ENCODE results near the gene ASXL3. TPM values are rescaled to one million over a fixed set of nuclear protein-coding genes. Genes with fewer than 3 reads are reported as not detected.

The ASXL3 gene
- total RNA-seq, 4 donors from 2014 or later: 0.93 to 2.2 (median 1.5) TPM

DNA sequence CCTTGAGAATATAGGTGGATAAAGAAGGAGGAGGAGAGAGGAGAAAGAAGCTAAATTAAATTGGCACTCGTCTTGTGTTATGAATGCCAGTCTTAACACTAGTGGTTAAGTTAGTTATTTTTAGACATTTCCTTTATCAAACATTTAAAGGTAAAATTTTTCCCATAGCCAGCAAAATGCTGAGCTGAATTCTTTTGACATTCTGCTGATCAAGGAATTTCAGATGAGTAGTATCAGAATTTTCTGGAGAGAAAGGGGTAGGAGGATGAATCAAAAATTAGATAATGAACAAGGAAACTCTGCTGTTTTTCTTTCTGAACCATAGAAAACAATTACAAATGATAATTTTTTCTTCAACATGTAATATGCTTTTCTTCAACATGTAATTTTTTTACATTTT, 52.5 kb downstream of the ASXL3 start:
- WGBS, 2 donors (ENCODE audit: low coverage in 1 of 2): 83 to 91% methylated on average over 1 of the region's 1 CpG
- no peak for TF ChIP-seq POLR2AphosphoS5 (IDR thresholded peaks at IDR 0.05)
- TF ChIP-seq, protein P1, sequence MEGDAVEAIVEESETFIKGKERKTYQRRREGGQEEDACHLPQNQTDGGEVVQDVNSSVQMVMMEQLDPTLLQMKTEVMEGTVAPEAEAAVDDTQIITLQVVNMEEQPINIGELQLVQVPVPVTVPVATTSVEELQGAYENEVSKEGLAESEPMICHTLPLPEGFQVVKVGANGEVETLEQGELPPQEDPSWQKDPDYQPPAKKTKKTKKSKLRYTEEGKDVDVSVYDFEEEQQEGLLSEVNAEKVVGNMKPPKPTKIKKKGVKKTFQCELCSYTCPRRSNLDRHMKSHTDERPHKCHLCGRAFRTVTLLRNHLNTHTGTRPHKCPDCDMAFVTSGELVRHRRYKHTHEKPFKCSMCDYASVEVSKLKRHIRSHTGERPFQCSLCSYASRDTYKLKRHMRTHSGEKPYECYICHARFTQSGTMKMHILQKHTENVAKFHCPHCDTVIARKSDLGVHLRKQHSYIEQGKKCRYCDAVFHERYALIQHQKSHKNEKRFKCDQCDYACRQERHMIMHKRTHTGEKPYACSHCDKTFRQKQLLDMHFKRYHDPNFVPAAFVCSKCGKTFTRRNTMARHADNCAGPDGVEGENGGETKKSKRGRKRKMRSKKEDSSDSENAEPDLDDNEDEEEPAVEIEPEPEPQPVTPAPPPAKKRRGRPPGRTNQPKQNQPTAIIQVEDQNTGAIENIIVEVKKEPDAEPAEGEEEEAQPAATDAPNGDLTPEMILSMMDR (IDR thresholded peaks at IDR 0.05): no peak
- TF ChIP-seq EP300 (IDR thresholded peaks at IDR 0.05): no peak
- no peak for TF ChIP-seq POLR2A (IDR thresholded peaks at IDR 0.05)
- Histone ChIP-seq H3K27me3 (no peaks in the 10 kb centered on the region), H3K9me3 (no peaks in the 10 kb centered on the region), H3K27ac (no peak overlapping the region), H3K4me3 (no peak overlapping the region), H3K36me3 (no peaks in the 10 kb centered on the region), H3K4me1 (no peaks in the 10 kb centered on the region)
- no peak for ATAC-seq

DNA sequence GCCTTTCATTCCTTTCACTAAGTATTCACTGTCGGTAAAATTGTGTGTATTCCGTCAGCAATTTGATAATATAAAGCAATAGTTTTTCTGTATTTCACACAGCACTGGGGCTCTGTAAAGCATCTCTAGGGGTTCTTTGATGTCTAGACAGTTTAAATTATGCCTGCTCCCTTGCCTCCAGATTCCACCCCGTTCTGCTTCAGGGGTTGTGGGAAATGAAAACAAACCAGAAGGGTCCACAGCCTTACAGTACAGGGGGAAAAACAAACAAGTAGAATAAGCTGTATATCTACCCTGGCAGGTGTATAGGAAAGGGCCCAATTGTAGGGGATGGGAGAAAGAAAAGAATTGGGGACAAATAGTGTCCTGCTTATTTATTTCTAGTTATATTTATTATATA, 63.1 kb downstream of the ASXL3 start:
- ATAC-seq: no peak
- WGBS, 2 donors (ENCODE audit: low coverage in 1 of 2): 89 to 90% methylated on average over 2 to 3 of the region's 3 CpGs
- Histone ChIP-seq H3K27me3 (no peaks in the 10 kb centered on the region), H3K9me3 (no peaks in the 10 kb centered on the region), H3K4me1 (no peaks in the 10 kb centered on the region), H3K4me3 (no peak overlapping the region), H3K27ac (no peak overlapping the region), H3K36me3 (no peaks in the 10 kb centered on the region)
- TF ChIP-seq EP300 (IDR thresholded peaks at IDR 0.05) (no peak), POLR2AphosphoS5 (IDR thresholded peaks at IDR 0.05) (no peak), POLR2A (IDR thresholded peaks at IDR 0.05) (no peak)
- TF ChIP-seq, protein P1 (IDR thresholded peaks at IDR 0.05): no peak

DNA sequence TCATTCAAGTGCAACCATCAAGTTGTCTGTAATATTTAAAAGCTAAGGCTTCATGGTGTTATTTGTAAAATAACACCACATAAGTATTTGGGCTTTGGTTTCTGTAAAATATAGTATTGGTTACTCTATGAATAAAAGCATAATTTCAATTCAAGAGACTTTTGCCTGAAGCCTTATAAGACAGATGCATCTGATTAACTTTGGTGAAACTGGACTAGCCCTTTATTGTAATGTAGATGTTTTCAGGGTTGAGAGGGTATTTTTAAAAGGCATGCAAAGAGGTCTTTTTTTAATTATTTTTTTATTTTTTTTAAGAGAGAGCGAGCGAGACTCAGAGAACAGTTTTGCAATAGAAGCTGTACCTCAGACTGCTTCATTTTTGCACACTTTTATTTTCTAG, 66.5 kb downstream of the ASXL3 start:
- H3K9me3 ChIP-seq: no peaks in the 10 kb centered on the region
- H3K27me3 ChIP-seq: no peaks in the 10 kb centered on the region
- no peaks in the 10 kb centered on the region for H3K4me1 ChIP-seq
- 92 to 100% methylated on average over 2 of the region's 2 CpGs for WGBS, 2 donors (ENCODE audit: low coverage in 1 of 2)
- TF ChIP-seq POLR2A (IDR thresholded peaks at IDR 0.05): no peak
- TF ChIP-seq EP300 (IDR thresholded peaks at IDR 0.05): no peak
- no peak for TF ChIP-seq POLR2AphosphoS5 (IDR thresholded peaks at IDR 0.05)
- TF ChIP-seq, protein P1 (IDR thresholded peaks at IDR 0.05): no peak
- H3K27ac ChIP-seq: no peak overlapping the region
- H3K36me3 ChIP-seq: no peaks in the 10 kb centered on the region
- no peak overlapping the region for H3K4me3 ChIP-seq
- no peak for ATAC-seq

DNA sequence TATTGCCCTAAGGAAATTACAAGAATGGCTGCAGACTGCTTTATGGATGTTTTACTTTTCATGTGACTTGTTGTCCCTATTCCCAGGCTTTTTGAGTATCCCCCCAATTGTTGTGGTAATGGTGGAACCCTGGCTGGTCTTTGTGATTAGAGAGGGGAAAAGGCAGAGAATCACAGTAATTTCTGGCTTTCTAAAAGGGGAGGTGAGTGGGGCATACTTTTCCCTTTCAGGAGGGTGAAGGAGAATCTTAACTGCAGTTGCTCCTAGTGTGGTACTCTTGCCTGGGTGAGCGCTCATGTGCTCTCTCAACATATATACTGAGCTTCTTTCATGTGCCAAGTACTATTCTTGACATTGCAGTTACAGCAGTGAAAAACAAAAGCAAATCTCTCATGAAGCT, 69.3 kb downstream of the ASXL3 start:
- no peak overlapping the region for H3K27ac ChIP-seq
- no peaks in the 10 kb centered on the region for H3K36me3 ChIP-seq
- H3K27me3 ChIP-seq: no peaks in the 10 kb centered on the region
- no peak for ATAC-seq
- 100% methylated on average over 1 of the region's 1 CpG; no CpG with 5 or more reads in 1 of the 2 donors for WGBS, 2 donors (ENCODE audit: low coverage in 1 of 2)
- TF ChIP-seq, protein P1 (IDR thresholded peaks at IDR 0.05): no peak
- TF ChIP-seq EP300 (IDR thresholded peaks at IDR 0.05) (no peak), POLR2AphosphoS5 (IDR thresholded peaks at IDR 0.05) (no peak), POLR2A (IDR thresholded peaks at IDR 0.05) (no peak)
- H3K4me1 ChIP-seq: no peaks in the 10 kb centered on the region
- H3K4me3 ChIP-seq: no peak overlapping the region
- H3K9me3 ChIP-seq: no peaks in the 10 kb centered on the region

DNA sequence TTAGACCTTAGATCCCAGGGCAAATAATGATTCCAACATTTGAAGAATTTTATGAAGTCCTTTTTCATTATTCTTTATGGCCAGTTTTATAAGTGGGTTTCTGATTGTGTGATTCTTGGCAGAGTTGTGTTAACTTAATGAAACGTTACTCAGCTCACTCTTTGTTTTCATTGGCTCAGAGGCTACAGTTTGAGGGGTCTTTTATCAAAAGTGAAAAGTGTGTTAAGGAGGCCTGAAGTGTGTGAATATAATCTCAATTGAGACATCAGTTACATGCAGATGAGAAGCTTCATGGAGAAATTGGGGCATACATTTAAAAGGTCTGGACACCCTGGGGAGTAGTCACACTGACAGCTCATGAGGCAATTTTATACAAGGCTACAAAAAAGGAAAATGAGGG, 74.6 kb downstream of the ASXL3 start:
- H3K27ac ChIP-seq: no peak overlapping the region
- ATAC-seq: no peak
- H3K4me3 ChIP-seq: no peak overlapping the region
- no peaks in the 10 kb centered on the region for H3K9me3 ChIP-seq
- no peaks in the 10 kb centered on the region for H3K4me1 ChIP-seq
- TF ChIP-seq EP300 (IDR thresholded peaks at IDR 0.05): no peak
- TF ChIP-seq, protein P1 (IDR thresholded peaks at IDR 0.05): no peak
- TF ChIP-seq POLR2A (IDR thresholded peaks at IDR 0.05): no peak
- no peak for TF ChIP-seq POLR2AphosphoS5 (IDR thresholded peaks at IDR 0.05)
- 36 to 46% methylated on average over 1 of the region's 1 CpG for WGBS, 2 donors (ENCODE audit: low coverage in 1 of 2)
- no peaks in the 10 kb centered on the region for H3K36me3 ChIP-seq
- no peaks in the 10 kb centered on the region for H3K27me3 ChIP-seq

All from gastroesophageal sphincter (tissue), 4 donors.